Renal pelvis (tissue), 12 donors: ENCODE results near the gene ZKSCAN3. TPM values are rescaled to one million over a fixed set of nuclear protein-coding genes. Genes with fewer than 3 reads are reported as not detected.
"Not testable (repeated sequence)": the region's sequence is repeated elsewhere in the genome, so short reads cannot be mapped to it uniquely, and the experiment has no call there.

Experiments
- DNase-seq: peaks from one replicate; pipeline ENCODE4 v3.0.0-alpha.2; 2013
- long read RNA-seq, 16 experiments: transcript quantifications; one replicate each; lab custom pipeline, GENCODE V29; 2026
- polyA plus RNA-seq, 3 donors: library from polyadenylated mRNA; unstranded; fragments of 120-200 nt; gene quantifications; one replicate each; pipeline ENCODE4 v1.2.1, GENCODE V29; 2013; ENCODE audit not compliant: insufficient read length in 3 of 3

ZKSCAN3 gene
- polyA plus RNA-seq, result 10 to 100 TPM; 10.0 to 14.8 (median 10.7) TPM
- long read RNA-seq, donor 1, result 0 reads
- long read RNA-seq, donor 2, full-length matches to known transcripts, result 2 of 2 reads
- long read RNA-seq, donor 2, partial matches to known transcripts, result 0 of 2 reads
- long read RNA-seq, donor 2, other reads (novel, unspliced or antisense), result 0 of 2 reads
- long read RNA-seq, donor 3, result 0 reads
- long read RNA-seq, donor 4, full-length matches to known transcripts, result 1 of 1 reads
- long read RNA-seq, donor 4, partial matches to known transcripts, result 0 of 1 reads
- long read RNA-seq, donor 4, other reads (novel, unspliced or antisense), result 0 of 1 reads
- long read RNA-seq, donor 5, result 0 reads
- long read RNA-seq, donor 6, result 0 reads
- long read RNA-seq, donor 7, full-length matches to known transcripts, result 4 of 4 reads
- long read RNA-seq, donor 7, partial matches to known transcripts, result 0 of 4 reads
- long read RNA-seq, donor 7, other reads (novel, unspliced or antisense), result 0 of 4 reads
- long read RNA-seq, donor 8, full-length matches to known transcripts, result 1 of 1 reads
- long read RNA-seq, donor 8, partial matches to known transcripts, result 0 of 1 reads
- long read RNA-seq, donor 8, other reads (novel, unspliced or antisense), result 0 of 1 reads
- long read RNA-seq, donor 9, full-length matches to known transcripts, result 1 of 1 reads
- long read RNA-seq, donor 9, partial matches to known transcripts, result 0 of 1 reads
- long read RNA-seq, donor 9, other reads (novel, unspliced or antisense), result 0 of 1 reads
- long read RNA-seq, donor 10, result 0 reads
- long read RNA-seq, donor 11, result 0 reads
- long read RNA-seq, donor 12, full-length matches to known transcripts, result 1 of 12 reads
- long read RNA-seq, donor 12, partial matches to known transcripts, result 11 of 12 reads
- long read RNA-seq, donor 12, other reads (novel, unspliced or antisense), result 0 of 12 reads
- long read RNA-seq, donor 13, result 0 reads
- long read RNA-seq, donor 14, full-length matches to known transcripts, result 1 of 1 reads
- long read RNA-seq, donor 14, partial matches to known transcripts, result 0 of 1 reads
- long read RNA-seq, donor 14, other reads (novel, unspliced or antisense), result 0 of 1 reads
- long read RNA-seq, donor 15, result 0 reads
- long read RNA-seq, donor 16, result 0 reads

GRCh38 chr6:28349892-28350737 is at the start of gene ZKSCAN3:
Gene ZKSCAN3 (plus strand): TSS chr6:28349947. CDS start chr6:28359587, 9,640 bp downstream.
- DNase-seq, result peak; percentile 89

- DNase-seq, result no peak
These were observed 46.2 kb upstream of the ZKSCAN3 start for GRCh38 chr6:28303570-28303969.

- not testable (repeated sequence) for DNase-seq
These were observed 43.4 kb upstream of the ZKSCAN3 start for GRCh38 chr6:28306363-28306762.

- no peak for DNase-seq
These were observed 38.5 kb upstream of the ZKSCAN3 start for GRCh38 chr6:28311139-28311823.

- DNase-seq, result no peak
These were observed 36.8 kb upstream of the ZKSCAN3 start for GRCh38 chr6:28312939-28313338.

GRCh38 chr6:28315628-28316027 is 34.1 kb upstream of the ZKSCAN3 start:
- no peak for DNase-seq

- DNase-seq, result not testable (repeated sequence)
These were observed 31.9 kb upstream of the ZKSCAN3 start for GRCh38 chr6:28317866-28318265.

GRCh38 chr6:28322661-28323060 is 27.1 kb upstream of the ZKSCAN3 start:
- no peak for DNase-seq

- DNase-seq, result no peak
These were observed 25.8 kb upstream of the ZKSCAN3 start for GRCh38 chr6:28323813-28324424.

GRCh38 chr6:28326371-28326948 is 23.3 kb upstream of the ZKSCAN3 start:
- no peak for DNase-seq

GRCh38 chr6:28330041-28330440 is 19.7 kb upstream of the ZKSCAN3 start:
- DNase-seq, result no peak

- DNase-seq, result no peak
These were observed 16.7 kb upstream of the ZKSCAN3 start for GRCh38 chr6:28333047-28333446.

- DNase-seq, result no peak
These were observed 16.1 kb upstream of the ZKSCAN3 start for GRCh38 chr6:28333599-28334018.

- peak; percentile 34 for DNase-seq
These were observed 15.3 kb upstream of the ZKSCAN3 start for GRCh38 chr6:28334286-28335039.

GRCh38 chr6:28335040-28335563 is 14.6 kb upstream of the ZKSCAN3 start:
- DNase-seq, result no peak

GRCh38 chr6:28335564-28336283 is 14.0 kb upstream of the ZKSCAN3 start, which contains the start of gene ZSCAN31:
Gene ZSCAN31 (minus strand): TSS chr6:28336148. CDS start chr6:28329683, 6,465 bp downstream.
- peak; percentile 99 for DNase-seq

- DNase-seq, result peak; percentile 77
These were observed 13.2 kb upstream of the ZKSCAN3 start for GRCh38 chr6:28336284-28337120.
